IPS-18c (cell line): ENCODE measurements around the gene KCNQ1.

Experiments
- H3K4me3 ChIP-seq: 2 replicates; pipeline ENCODE4 v1.7.0; 2013; ENCODE audit warnings: low read depth, mild to moderate bottlenecking, low read length, moderate library complexity; ENCODE audit not compliant: insufficient read depth
- H3K9me3 ChIP-seq: one replicate; pipeline ENCODE4 v1.6.1; 2013; ENCODE audit warnings: mild to moderate bottlenecking, low read length, moderate library complexity; ENCODE audit not compliant: control insufficient read depth, insufficient read depth

KCNQ1 gene

GRCh38 chr11:2434008-2434407, 10.8 kb upstream of the KCNQ1 start:
- no peak overlapping the region for H3K4me3 ChIP-seq
- H3K9me3 ChIP-seq = peaks cover 2% of the 10 kb centered on the region

GRCh38 chr11:2434506-2435255, 10.1 kb upstream of the KCNQ1 start:
- no peak overlapping the region for H3K4me3 ChIP-seq
- H3K9me3 ChIP-seq = peaks cover 2% of the 10 kb centered on the region

- no peak overlapping the region for H3K4me3 ChIP-seq
These were observed 9.4 kb upstream of the KCNQ1 start for GRCh38 chr11:2435288-2436012.

GRCh38 chr11:2436013-2436520, 8.7 kb upstream of the KCNQ1 start:
- H3K9me3 ChIP-seq = peaks cover 2% of the 10 kb centered on the region
- no peak overlapping the region for H3K4me3 ChIP-seq

More at GRCh38 chr11:2435288-2436012, 9.4 kb upstream of the KCNQ1 start:
- H3K9me3 ChIP-seq = peaks cover 2% of the 10 kb centered on the region

GRCh38 chr11:2436521-2437031, 8.2 kb upstream of the KCNQ1 start:
- Histone ChIP-seq H3K9me3 (peaks cover 2% of the 10 kb centered on the region), H3K4me3 (no peak overlapping the region)

GRCh38 chr11:2437516-2437915, 7.3 kb upstream of the KCNQ1 start:
- Histone ChIP-seq H3K4me3 (no peak overlapping the region), H3K9me3 (peaks cover 2% of the 10 kb centered on the region)

- Histone ChIP-seq H3K9me3 (no peaks in the 10 kb centered on the region), H3K4me3 (no peak overlapping the region)
These were observed 5.0 kb upstream of the KCNQ1 start for GRCh38 chr11:2439820-2440219.

GRCh38 chr11:2440646-2441045, 4.2 kb upstream of the KCNQ1 start:
- Histone ChIP-seq H3K4me3 (no peak overlapping the region), H3K9me3 (no peaks in the 10 kb centered on the region)

GRCh38 chr11:2441171-2441570, 3.6 kb upstream of the KCNQ1 start:
- Histone ChIP-seq H3K9me3 (no peaks in the 10 kb centered on the region), H3K4me3 (no peak overlapping the region)

GRCh38 chr11:2442589-2442988, 2.2 kb upstream of the KCNQ1 start:
- Histone ChIP-seq H3K4me3 (no peak overlapping the region), H3K9me3 (no peaks in the 10 kb centered on the region)

GRCh38 chr11:2443406-2443805, 1.4 kb upstream of the KCNQ1 start:
- no peak overlapping the region for H3K4me3 ChIP-seq
- H3K9me3 ChIP-seq = no peaks in the 10 kb centered on the region

GRCh38 chr11:2443881-2444820, 657 bp upstream of the KCNQ1 start, which contains the start of gene TRPM5:
TRPM5 (minus strand) TSS chr11:2444514; CDS start chr11:2423036, 21,478 bp downstream.
- H3K9me3 ChIP-seq = no peaks in the 10 kb centered on the region
- H3K4me3 ChIP-seq = peak within 1 kb of the TSS; percentile 72

GRCh38 chr11:2445746-2446551, 1.1 kb downstream of the KCNQ1 start:
- Histone ChIP-seq H3K4me3 (peak overlapping the region; percentile 43), H3K9me3 (no peaks in the 10 kb centered on the region)

GRCh38 chr11:2446590-2447252, 1.9 kb downstream of the KCNQ1 start:
- H3K9me3 ChIP-seq = no peaks in the 10 kb centered on the region
- H3K4me3 ChIP-seq = no peak overlapping the region

GRCh38 chr11:2447253-2447950, 2.6 kb downstream of the KCNQ1 start:
- H3K4me3 ChIP-seq = no peak overlapping the region
- no peaks in the 10 kb centered on the region for H3K9me3 ChIP-seq
